PC-9 (cell line): Measurements from ENCODE around the gene BCL11A. TPM values are rescaled to one million over a fixed set of nuclear protein-coding genes. Genes with fewer than 3 reads are reported as not detected.

Source experiments
- BruUV-seq: library from RNA; stranded (reverse); fragments of 400-500 nt; replicated peaks from 2 replicates; lab custom pipeline; 2021; lab: Mats Ljungman, UMichigan
- CTCF ChIA-PET: fragments of 300-600 bp; sonication (Branson Sonifier 250); formaldehyde crosslinking; loops from one replicate; lab custom pipeline; 2022; ENCODE audit warnings: antibody characterized with exemption; lab: Charles Lee
- POLR2A ChIA-PET: fragments of 300-600 bp; sonication (Branson Sonifier 250); formaldehyde crosslinking; loops from one replicate; lab custom pipeline; 2022; ENCODE audit warnings: antibody characterized with exemption; ENCODE audit not compliant: unreplicated experiment; lab: Charles Lee
- DNase-seq, 2 experiments: peaks; one replicate each; pipeline versions ENCODE4 v3.0.0 to v3.0.0-alpha.2; 2015 to 2022; ENCODE audit warnings: mixed read lengths in 1 of 2
- H2AFZ ChIP-seq: fragments of 200-600 bp; sonication (generic); 2 replicates; pipeline ENCODE4 v1.8.1; 2017; ENCODE audit warnings: antibody characterized with exemption
- H3F3A ChIP-seq: fragments of 200-600 bp; sonication (generic); 2 replicates; pipeline ENCODE4 v1.8.1; 2017; ENCODE audit warnings: antibody characterized with exemption, mild to moderate bottlenecking, low read depth; ENCODE audit not compliant: insufficient read depth
- H3K27ac ChIP-seq: fragments of 200-600 bp; sonication (generic); 2 replicates; pipeline ENCODE4 v1.6.1; 2016; ENCODE audit warnings: mixed run types
- H3K27me3 ChIP-seq: fragments of 200-600 bp; sonication (generic); 2 replicates; pipeline ENCODE4 v1.6.1; 2016; ENCODE audit warnings: low read depth, mixed run types; ENCODE audit not compliant: insufficient read depth
- H3K36me3 ChIP-seq: fragments of 200-600 bp; sonication (generic); 2 replicates; pipeline ENCODE4 v1.6.1; 2016; ENCODE audit warnings: low read depth, mixed run types
- H3K4me1 ChIP-seq: fragments of 200-600 bp; sonication (generic); replicated peaks from 2 replicates; pipeline ENCODE4 v1.6.1; 2016; ENCODE audit warnings: mixed run types; ENCODE audit not compliant: insufficient read depth
- H3K4me2 ChIP-seq: fragments of 200-600 bp; sonication (generic); 2 replicates; pipeline ENCODE4 v1.6.1; 2017; ENCODE audit warnings: mixed run types
- H3K4me3 ChIP-seq: fragments of 200-600 bp; sonication (generic); 2 replicates; pipeline ENCODE4 v1.6.1; 2016; ENCODE audit warnings: mixed run types
- H3K79me2 ChIP-seq: fragments of 200-600 bp; sonication (generic); 2 replicates; pipeline ENCODE4 v1.6.1; 2017; ENCODE audit warnings: low read depth, mixed run types
- H3K9me2 ChIP-seq: fragments of 200-600 bp; sonication (generic); 2 replicates; pipeline ENCODE4 v1.8.1; 2017; ENCODE audit warnings: mild to moderate bottlenecking; ENCODE audit not compliant: insufficient read depth
- H3K9me3 ChIP-seq: fragments of 200-600 bp; sonication (generic); 2 replicates; pipeline ENCODE4 v1.8.1; 2016; ENCODE audit warnings: low read depth; ENCODE audit not compliant: insufficient read depth
- H4K20me1 ChIP-seq: fragments of 200-600 bp; sonication (generic); 2 replicates; pipeline ENCODE4 v1.8.1; 2017; ENCODE audit not compliant: insufficient read depth
- CTCF ChIP-seq: fragments of 200-600 bp; sonication (generic); conservative IDR thresholded peaks from 2 replicates; pipeline ENCODE4 v1.6.1; 2017; ENCODE audit warnings: mixed run types, antibody characterized with exemption, mild to moderate bottlenecking, moderate library complexity
- EZH2 ChIP-seq: fragments of 200-600 bp; sonication (generic); IDR thresholded peaks from 2 replicates; pipeline ENCODE4 v1.8.0; 2017; ENCODE audit warnings: antibody characterized with exemption, low read depth
- intact Hi-C: fragments of 100-400 bp; cut with micrococcal nuclease; formaldehyde crosslinking; loops from one replicate; pipeline ENCODE4 v1.10.0; 2022; ENCODE audit not compliant: unreplicated experiment
- total RNA-seq: library from RNA; stranded (reverse); gene quantifications from 2 replicates; pipeline ENCODE4 v1.2.3, GENCODE V29; 2021

Gene BCL11A
- total RNA-seq, 1 experiment from 2014 or later, result not detected

GRCh38 chr2:60426880-60427279 lies 126.6 kb downstream of the BCL11A start:
- ChIA-PET CTCF (no interaction called here), POLR2A (no interaction called here)
- no peak for DNase-seq
- no TSS peak for BruUV-seq
- intact Hi-C loops, result no loop called here
- Histone ChIP-seq H4K20me1 (no peaks in the 10 kb centered on the region), H3K4me1 (no peaks in the 10 kb centered on the region), H3K9me3 (no peaks in the 10 kb centered on the region; the same call in 1 of the 2 replicates), H2AFZ (no peak overlapping the region), H3K4me3 (no peak overlapping the region), H3K36me3 (no peaks in the 10 kb centered on the region), H3K27me3 (peaks cover 53% of the 10 kb centered on the region), H3F3A (no peaks in the 10 kb centered on the region), H3K9me2 (no peaks in the 10 kb centered on the region), H3K4me2 (no peak overlapping the region), H3K27ac (no peak overlapping the region), H3K79me2 (no peaks in the 10 kb centered on the region)
- TF ChIP-seq CTCF (no peak), EZH2 (no peak)

- H3K79me2 ChIP-seq, result no peaks in the 10 kb centered on the region
- no peaks in the 10 kb centered on the region for H3F3A ChIP-seq
- intact Hi-C loops, result no loop called here
- ChIA-PET POLR2A (no interaction called here), CTCF (no interaction called here)
- BruUV-seq, result no TSS peak
- no peaks in the 10 kb centered on the region for H3K36me3 ChIP-seq
- no peaks in the 10 kb centered on the region for H3K9me2 ChIP-seq
- DNase-seq, result no peak
- no peak overlapping the region for H3K27ac ChIP-seq
- no peak for TF ChIP-seq CTCF
- TF ChIP-seq EZH2, result no peak
- H3K27me3 ChIP-seq, result peaks cover 55% of the 10 kb centered on the region
- H4K20me1 ChIP-seq, result no peaks in the 10 kb centered on the region
- no peaks in the 10 kb centered on the region; the same call in 1 of the 2 replicates for H3K9me3 ChIP-seq
- H3K4me1 ChIP-seq, result no peaks in the 10 kb centered on the region
- no peak overlapping the region for H3K4me2 ChIP-seq
- no peak overlapping the region for H3K4me3 ChIP-seq
- no peak overlapping the region for H2AFZ ChIP-seq
Observed at GRCh38 chr2:60426341-60426740, 127.1 kb downstream of the BCL11A start.

GRCh38 chr2:60424233-60424632 lies 129.2 kb downstream of the BCL11A start:
- no peak overlapping the region for H3K4me2 ChIP-seq
- no peaks in the 10 kb centered on the region for H3K9me2 ChIP-seq
- H4K20me1 ChIP-seq, result no peaks in the 10 kb centered on the region
- CTCF ChIA-PET, result no interaction called here
- H3K36me3 ChIP-seq, result no peaks in the 10 kb centered on the region
- no peak overlapping the region for H3K4me3 ChIP-seq
- POLR2A ChIA-PET, result no interaction called here
- intact Hi-C loops, result no loop called here
- H3K9me3 ChIP-seq, result no peaks in the 10 kb centered on the region; the same call in 1 of the 2 replicates
- no peak overlapping the region for H2AFZ ChIP-seq
- BruUV-seq, result no TSS peak
- no peaks in the 10 kb centered on the region for H3F3A ChIP-seq
- H3K4me1 ChIP-seq, result no peaks in the 10 kb centered on the region
- no peak for DNase-seq
- H3K27ac ChIP-seq, result no peak overlapping the region
- H3K79me2 ChIP-seq, result no peaks in the 10 kb centered on the region
- TF ChIP-seq CTCF, result no peak
- no peak for TF ChIP-seq EZH2
- H3K27me3 ChIP-seq, result peaks cover 56% of the 10 kb centered on the region
